NCI-H748 treated with DMSO at 0.1 percent for 48 hours (cell line): ENCODE measurements around the gene LRRC8B.
"Not testable (repeated sequence)": the region's sequence is repeated elsewhere in the genome, so short reads cannot be mapped to it uniquely, and the experiment has no call there.

Experiments
- DNase-seq: peaks from one replicate; lab custom pipeline; 2025; lab: John Stamatoyannopoulos, UW

LRRC8B gene

DNA sequence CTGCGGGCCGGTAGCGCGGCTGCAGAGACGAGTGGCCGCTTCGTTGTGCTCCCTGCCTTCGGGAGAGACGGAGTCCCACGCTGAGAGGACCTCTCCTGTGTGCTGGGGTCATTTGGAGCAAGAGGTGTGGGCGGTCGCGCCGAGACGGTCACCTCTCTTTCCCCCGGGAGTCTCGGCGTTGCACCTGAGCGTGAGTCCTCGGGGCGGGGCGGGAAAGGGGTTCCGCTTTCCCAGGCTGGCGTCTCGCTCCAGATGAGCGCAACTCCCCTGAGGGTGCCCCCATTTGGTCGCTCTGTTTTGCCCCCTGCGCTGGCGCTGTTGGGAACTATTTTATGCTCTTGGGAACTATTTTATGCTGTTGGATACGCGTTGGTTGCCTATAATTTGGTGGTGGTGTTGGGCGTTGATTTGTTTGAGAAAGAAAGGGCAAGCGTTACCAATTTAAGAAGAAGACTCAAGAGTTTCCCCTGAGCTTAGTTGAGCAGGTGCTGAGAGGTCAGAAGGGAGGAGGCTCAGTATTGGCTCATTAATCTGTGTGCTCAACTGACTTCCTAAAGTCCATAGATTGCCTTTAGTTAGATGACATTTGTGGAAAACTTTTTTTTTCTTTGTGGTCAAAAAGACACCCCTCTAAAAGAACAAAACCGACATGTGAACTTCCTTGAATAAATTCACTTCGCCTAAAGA lies 683 bp downstream of the LRRC8B start:
- peak; percentile 62 for DNase-seq

DNA sequence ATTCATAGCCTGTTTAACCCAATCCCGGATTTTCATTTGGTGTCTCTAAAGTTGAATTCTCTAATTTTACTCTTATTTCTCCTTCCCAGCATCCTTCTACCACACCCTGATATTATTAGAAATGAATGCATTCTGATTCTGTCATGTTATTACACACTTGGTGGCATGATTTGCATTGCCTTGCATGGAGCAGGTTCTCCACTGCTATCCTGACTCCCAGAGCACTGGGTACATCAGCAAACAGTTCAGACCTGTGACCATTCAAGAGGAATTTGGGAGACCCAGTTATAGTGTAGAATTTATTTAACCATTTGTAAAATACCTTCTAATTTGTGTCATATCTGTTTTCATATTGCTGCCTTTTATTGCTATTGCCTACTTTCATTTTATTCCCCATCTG lies 2.6 kb downstream of the LRRC8B start:
- DNase-seq = no peak

DNA sequence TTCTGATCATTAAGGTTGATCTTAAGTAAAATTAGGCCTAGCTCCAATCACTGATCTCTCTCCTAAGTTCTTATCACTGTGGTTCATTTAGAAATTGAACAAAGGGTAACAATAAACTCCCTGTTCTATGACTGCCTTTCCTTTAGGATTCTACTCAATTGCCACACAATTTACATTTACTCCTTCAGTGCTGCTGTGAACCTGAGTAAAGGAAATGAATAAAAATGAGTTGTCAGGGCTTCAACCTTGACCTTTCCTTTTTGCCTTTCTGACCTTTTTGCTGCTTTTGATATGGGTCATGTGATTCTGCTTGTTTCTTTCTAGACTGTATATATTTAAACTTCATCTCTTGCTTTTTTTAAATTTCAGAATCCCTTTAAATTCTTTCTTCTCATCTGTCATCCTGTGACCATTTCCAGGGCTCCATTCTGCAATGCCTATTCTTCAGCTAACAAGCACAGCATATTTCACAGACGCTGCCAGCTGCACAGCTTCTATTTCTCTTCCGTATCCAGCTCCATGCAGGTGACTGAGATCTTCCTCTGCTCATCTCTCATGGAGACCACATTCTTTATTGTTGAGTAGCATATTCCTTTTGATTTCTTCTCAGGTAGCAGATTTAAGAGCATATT lies 3.2 kb downstream of the LRRC8B start:
- no peak for DNase-seq

DNA sequence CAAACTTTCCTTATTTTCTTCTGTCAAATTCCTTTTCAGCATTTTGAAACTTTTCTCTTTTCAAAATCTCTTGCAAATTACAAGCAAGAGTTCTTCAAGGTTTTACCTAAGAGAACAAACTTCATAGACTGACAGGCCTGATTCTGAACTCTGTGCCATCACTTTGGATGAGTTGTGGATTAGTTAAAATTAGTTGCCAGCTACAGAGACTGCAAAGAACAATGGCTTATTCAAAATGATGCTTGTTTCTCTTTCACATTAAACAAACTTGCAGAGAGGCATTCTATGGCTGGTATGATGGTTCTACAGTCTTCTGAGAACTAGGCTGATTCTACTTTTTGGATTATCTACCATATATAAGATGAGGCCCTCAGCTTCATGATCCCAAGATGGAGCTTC lies 3.8 kb downstream of the LRRC8B start:
- no peak for DNase-seq

DNA sequence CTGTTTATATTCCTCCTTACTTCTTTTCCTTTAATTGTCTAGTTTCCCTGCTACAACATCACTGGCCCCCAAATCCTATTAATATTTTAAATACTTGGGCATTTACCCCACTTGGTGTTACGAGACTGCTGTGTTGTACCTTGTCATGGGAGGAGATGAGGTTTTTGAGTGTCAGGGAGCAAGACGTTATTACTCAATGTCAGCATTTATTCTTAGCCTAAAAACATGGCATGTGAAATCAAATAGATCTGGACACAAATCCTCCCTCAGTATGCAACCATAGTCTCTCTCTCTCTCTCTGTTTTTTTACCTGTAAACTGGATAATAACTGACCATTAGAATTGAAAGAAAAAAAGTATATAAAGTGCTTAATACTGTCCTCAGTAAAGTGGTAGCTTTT lies 4.6 kb downstream of the LRRC8B start:
- no peak for DNase-seq

DNA sequence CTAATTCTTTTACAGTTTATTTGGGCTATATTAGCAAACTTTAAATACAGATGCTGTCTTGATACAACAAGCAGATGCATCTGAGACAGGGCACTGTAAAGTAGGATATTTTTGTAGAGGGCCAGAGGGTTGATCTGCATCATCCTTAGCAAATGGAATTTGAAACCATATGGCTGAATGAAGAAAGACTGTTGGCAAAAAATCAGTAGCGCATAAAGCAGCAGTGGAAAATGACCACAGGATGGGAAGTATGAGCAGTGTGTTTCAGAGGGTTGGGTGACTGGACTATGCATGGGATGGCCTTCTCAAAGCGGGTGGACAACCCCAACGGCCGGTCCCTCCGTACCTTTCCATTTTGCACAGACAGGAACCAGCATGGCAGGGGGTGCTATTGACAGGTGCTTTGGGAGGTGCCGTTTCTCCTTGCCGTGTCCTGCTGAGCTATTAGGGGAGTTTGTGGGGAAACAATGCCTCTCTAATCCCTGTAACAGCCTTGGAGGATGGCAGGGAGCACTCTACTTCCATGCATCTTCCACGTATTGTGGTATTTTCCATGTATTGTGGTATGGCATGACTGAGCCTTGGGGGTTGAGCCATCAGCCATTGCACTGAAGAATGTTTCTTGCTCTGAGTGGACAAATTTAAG lies 5.9 kb downstream of the LRRC8B start:
- DNase-seq = no peak

DNA sequence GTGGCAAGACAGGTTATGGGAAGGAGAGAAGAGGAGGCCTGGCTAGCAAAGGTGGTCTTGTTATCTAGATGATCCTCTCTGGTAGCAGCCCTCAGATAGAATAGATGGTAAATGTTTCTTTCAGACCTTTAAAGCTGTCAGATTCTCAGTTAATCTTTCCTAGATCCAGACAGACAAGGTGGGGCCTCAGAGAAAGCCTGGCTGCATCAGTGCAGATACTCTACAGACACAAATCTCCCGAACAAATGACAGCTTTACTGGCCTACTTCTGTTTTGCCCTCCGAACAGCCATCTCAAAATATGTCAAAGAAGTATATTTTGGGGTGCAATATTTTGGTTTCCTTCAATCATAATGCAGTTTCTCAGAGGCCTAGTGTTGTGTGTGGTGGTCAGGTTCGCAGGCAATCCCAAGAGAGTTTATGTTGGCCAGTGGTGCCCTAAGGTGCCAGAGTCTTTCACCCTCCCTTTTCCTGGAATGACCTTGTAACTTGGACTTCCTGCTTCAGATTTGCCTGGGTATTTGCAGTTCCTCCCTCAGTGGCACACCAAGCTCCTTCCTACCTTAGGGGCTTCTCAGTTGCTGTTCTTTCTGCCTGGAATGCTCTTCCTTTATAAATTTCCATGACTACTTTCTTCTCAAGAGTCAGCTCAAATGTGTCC lies 7.0 kb downstream of the LRRC8B start:
- no peak for DNase-seq

DNA sequence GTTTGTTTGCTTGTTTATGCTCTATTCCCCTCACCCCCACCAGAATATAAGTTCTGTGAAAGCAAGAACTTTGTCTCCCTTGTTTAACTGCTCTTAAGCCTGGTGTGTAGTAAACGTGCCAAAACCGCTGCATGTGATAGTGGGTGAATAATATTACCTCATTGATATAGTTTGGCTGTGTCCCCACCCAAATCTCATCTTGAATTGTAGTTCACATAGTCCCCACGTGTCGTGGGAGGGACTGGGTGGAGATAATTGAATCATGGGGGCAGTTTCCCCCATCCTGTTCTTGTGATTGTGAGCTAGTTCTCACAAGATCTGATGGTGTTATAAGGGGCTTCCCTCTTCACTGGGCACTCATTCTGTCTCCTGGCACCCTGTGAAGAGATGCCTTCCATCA lies 7.6 kb downstream of the LRRC8B start:
- DNase-seq = no peak

DNA sequence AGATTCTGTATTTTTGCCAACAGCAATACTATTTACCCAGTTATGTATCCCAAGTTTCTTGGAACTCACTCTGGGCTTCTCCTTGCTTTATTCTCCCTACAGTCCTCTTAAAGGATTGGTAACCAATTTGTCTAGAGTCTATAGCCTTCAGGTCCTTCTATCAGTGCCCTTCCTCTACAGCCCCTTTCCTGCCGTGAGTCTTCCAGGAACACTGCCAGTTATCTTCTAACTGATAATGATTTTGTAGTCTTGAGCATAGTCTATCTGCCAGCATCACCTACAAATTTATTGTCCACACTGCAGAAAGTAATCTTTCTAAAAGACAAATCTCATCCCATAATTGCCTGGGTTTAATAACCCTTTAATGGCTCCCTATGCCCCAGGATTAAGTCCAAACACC lies 8.2 kb downstream of the LRRC8B start:
- no peak for DNase-seq

DNA sequence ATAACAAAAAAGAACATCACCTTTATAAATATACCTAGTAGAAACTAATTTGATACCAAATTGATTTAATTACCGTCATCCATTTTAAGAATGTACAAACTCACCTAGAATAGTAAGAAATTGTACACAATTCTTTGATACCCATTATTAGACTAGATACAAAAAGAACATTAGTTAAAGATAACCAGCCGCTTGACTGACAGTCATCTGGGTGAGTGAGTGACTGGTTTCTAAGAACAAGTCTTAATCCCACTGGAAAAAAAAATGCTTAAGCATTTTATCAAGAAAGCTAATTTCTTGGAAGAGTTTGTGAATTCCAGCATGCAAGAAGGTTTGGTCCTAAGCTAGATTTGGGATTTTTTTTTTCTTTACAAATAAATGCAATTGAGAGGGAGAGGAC lies 10.9 kb downstream of the LRRC8B start:
- DNase-seq = no peak

DNA sequence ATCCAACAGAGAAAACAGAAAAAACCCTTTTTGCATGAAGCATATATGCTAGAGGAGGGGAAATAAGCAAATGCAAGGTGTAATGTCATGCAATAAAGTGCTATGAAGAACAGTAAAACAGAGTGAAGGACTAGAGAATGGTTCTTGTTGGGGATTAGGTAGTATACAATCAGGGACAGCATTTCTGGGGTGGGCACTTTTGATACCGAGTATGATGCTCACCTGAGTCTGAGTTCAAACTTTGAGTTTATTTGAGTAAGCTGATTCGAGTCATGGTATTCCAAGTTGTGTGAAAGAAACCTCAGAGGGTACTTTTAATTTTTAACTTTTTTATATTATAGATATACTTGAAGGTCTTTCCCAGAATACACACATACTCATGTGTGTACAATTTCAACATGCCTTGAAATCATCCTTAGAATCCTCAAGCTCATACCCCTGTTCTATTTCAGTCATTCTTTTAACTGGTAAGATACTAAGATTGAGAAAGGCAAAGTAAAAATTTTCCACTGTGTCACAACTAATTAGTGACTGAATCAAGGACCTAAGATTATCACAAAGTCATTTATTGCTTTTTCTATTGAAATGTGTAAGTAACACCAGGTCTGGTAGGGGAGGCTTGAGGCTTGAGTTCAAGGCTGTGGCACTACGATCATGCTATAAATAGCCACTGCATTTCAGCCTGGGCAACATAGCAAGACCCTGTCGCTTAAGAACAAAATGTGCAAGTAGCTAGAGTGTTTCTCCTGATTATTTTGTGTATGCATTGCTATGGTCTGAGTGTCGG lies 12.1 kb downstream of the LRRC8B start:
- no peak for DNase-seq

DNA sequence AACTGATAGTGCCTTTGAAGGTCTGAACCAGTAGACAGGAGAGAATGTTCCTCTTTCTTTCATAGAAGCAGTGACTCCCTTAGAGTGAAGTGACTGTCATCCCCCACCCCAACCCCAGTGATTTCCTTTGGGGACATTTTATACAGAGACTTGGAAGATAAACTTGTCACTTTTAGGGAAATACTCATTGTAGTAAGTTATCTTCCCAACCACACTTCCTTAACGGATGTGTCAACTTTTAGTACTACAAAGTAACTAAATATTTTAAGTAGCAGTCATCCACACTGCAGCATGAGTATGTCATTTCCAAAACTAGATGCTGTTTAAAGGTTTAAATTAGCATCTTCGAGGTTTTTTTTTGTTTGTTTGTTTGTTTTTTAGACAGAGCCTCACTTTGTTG lies 13.7 kb downstream of the LRRC8B start:
- no peak for DNase-seq

DNA sequence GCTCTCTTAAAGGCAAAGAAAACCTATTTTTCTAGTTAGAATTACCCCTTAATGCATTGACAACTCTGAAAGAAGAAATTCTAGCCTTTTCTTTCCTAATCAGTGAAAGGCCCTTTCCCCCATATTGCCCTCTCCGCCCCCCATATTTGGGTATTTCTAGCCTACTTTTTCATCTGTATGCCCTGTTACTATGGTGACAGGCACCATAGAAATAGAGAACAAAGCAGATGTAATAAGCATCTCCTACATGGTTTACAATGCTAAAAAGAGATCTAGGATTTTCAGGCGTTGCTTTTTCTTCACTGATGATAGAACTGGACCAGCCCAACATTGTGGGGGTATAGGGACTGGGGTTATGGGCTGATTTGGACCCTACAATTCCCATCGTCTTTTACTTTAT lies 14.5 kb downstream of the LRRC8B start:
- no peak for DNase-seq

DNA sequence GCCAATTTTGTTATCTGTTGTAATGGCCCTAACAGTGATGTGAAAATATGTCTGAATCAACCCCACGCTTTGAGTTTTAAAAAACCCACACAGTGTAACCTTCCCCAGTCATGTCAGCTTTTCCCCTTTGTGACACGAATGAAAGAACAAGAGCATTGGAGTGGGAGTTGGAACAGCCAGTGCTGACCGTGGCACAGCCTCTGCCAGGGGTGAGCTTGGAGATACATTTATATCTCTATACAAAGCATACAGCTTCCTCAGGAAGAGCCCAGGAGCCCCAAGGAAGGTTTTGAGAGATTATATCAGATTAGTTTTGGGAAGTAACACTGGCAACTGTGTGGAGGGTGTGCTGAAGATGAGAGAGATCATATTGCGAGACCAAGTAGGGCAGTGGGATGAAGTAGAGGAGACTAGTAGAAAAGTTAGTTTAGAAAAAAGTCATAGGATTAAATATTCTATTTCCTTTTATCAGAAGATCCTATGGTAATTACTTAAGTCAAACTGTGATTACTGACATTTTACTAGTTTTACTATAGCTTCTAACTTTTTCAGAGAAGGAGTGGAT lies 15.9 kb downstream of the LRRC8B start:
- no peak for DNase-seq

DNA sequence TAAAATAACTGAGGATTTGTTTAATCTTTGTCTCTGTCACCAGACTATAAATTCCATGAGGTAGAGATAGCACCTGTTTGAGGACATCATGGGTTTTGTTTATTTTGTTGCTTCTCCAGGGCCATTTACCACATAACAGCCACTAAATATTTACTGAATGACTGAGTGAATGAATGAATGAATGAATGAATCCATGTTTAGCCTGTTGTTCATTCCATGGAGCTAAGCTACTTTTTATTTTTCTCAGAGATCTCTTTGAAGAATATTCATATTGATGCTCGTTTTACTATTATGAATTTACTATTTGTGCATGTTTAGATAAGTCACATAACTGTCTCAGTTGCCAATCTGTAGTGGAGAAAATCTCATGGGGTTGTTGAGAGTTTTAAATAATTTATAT lies 17.7 kb downstream of the LRRC8B start:
- no peak for DNase-seq

DNA sequence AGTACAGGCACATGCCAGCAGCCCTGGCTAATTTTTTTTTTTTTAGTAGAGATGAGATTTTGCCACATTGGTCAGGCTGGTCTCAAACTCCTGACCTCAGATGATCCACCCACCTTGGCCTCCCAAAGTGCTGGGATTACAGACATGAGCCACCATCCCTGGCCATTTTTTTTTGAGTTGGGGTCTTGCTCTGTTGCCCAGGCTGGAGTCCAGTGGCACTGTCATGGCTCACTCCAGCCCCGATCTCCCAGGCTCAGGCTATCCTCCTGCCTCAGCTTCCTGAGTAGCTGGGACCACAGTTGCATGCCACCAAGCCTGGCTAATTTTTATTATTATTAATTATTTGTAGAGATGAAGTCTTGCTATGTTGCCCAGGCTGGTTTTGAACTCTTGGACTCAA lies 19.0 kb downstream of the LRRC8B start:
- not testable (repeated sequence) for DNase-seq

DNA sequence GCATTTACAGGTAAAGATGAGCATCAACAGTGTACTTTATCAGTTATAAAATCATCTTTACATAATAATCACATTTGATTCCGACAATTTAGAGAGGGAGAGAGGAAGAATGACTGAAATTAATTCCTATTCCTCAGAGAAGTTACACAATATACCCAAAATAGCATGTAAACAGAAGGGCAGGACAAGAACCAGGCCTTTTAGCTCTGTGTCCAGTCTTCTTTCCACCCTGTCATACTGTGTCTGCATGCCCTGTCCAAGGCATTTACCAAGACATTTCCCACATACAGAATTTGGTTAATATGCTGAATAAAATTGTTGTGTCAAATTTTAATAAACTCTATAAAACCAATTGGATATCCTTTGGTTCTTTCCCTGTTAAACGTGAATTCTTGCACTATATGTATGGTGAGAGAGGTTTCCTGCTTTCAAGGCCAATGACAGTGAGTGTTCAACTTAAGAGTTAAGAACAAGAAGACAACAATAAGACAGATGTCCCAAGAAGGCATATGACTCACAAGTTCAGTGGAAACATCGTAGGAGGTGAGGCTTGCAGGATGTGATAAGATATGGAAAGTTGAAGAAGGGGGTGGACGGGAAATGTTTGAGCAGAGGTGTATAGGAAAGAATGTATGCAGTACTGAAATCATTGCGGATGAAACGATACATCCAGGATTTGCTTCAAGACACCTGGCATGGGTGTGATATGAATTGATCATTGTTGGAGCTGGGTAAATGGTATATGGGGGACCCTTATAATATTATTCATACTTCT lies 20.8 kb downstream of the LRRC8B start:
- DNase-seq = no peak

DNA sequence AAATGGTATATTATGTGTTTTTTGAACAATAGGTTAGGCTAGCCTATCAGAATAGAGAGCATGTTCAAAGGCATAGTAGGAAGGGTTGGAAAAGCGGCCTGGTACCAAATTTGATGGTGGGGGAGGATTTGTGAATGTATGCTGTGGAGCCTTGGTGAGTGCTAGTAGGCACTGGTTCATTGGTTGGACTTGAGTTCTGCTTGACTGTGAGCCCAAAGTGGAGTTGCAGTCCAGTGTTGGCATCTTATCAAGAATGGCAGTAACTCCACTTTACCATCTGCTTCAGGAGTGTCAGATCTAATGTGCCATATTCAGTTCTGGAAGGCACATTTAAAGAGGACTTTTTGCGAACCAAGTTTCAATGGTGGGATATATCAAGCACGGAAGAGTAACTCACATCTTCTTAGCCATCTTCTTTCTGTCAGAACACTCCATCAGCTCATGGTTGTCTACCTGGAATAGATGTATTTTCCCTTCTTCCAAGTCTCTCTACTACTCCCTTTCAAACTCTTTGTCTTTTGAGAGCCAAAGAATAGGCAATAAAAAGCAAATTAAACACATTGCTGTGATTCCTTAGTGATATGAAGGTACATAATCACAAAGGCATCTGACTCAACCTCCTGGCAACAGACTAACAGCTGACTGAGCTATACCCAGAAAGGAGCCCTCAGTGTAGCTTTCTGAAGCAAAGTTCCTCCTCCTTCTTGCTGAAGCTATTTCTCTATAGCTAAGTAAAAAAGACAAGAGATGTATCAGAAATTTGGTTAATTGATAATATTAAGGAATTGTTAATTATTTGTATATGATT lies 21.7 kb downstream of the LRRC8B start:
- DNase-seq = no peak

DNA sequence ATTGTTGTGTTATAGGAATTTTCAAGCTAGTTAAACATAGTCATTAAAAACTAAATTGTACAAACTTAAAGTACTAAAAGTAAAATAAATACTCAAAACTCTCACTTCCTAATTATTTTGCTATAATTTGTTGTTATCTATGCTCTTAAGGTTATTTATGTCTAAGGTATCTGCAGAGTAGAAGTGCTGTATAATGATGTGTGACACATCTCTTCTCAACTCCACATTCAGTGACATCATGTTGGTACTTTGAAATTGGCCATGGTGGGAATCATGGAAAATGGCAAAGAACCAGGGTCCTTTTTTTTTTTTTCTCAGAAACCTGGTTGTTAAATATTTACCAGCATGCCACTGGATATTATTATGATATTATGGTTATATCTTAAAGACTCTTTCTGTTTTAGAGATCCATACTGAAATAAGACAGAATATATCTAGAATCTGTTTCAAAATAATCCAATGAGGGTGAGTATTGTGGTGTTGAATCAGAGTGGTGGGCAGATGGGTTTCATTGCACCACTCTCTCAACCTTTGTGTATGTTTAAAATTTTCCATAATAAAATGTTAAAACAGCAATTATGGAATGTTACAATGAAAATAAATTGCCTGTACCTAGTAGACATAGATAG lies 22.4 kb downstream of the LRRC8B start:
- DNase-seq = no peak
